ENCODE data around the gene KDM4B.
A peak's percentile ranks its signal among the peaks of the same experiment; 100 is the strongest.
"Not testable (repeated sequence)": the region's sequence is repeated elsewhere in the genome, so short reads cannot be mapped to it uniquely, and the experiment has no call there.

The KDM4B gene

DNA sequence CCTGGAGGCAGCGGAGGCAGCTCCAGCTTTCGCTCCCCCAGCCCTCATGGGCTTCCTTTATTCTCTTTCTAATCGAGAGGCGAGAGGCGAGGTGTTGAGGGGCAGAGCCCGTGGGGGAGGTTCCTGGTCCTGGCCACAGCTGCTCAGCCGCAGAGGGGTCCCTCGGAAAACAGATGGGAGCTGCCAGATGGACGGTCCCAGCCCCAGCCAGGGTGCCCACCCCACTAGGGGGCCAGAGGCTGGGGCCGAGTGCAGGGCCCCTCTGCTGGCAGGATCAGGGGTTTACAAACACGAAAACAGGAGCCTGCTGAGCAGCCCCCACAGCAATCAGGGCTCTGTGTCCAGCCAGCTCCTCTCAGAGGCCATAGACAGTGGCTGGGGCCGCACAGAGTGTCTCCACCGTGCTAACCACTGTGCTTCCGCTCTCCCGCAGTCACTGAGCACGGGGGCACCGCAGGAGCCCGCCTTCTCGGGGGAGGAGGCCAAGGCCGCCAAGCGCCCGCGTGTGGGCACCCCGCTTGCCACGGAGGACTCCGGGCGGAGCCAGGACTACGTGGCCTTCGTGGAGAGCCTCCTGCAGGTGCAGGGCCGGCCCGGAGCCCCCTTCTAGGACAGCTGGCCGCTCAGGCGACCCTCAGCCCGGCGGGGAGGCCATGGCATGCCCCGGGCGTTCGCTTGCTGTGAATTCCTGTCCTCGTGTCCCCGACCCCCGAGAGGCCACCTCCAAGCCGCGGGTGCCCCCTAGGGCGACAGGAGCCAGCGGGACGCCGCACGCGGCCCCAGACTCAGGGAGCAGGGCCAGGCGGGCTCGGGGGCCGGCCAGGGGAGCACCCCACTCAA, 182.2 kb downstream of the KDM4B start:
- DNase-seq (ENCODE audit: low spot score): no peak

DNA sequence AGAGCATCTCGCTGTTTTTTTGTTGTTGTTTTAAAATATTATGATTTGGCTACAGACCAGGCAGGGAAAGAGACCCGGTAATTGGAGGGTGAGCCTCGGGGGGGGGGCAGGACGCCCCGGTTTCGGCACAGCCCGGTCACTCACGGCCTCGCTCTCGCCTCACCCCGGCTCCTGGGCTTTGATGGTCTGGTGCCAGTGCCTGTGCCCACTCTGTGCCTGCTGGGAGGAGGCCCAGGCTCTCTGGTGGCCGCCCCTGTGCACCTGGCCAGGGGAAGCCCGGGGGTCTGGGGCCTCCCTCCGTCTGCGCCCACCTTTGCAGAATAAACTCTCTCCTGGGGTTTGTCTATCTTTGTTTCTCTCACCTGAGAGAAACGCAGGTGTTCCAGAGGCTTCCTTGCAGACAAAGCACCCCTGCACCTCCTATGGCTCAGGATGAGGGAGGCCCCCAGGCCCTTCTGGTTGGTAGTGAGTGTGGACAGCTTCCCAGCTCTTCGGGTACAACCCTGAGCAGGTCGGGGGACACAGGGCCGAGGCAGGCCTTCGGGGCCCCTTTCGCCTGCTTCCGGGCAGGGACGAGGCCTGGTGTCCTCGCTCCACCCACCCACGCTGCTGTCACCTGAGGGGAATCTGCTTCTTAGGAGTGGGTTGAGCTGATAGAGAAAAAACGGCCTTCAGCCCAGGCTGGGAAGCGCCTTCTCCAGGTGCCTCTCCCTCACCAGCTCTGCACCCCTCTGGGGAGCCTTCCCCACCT, 183.3 kb downstream of the KDM4B start:
- no peak for DNase-seq (ENCODE audit: low spot score)

DNA sequence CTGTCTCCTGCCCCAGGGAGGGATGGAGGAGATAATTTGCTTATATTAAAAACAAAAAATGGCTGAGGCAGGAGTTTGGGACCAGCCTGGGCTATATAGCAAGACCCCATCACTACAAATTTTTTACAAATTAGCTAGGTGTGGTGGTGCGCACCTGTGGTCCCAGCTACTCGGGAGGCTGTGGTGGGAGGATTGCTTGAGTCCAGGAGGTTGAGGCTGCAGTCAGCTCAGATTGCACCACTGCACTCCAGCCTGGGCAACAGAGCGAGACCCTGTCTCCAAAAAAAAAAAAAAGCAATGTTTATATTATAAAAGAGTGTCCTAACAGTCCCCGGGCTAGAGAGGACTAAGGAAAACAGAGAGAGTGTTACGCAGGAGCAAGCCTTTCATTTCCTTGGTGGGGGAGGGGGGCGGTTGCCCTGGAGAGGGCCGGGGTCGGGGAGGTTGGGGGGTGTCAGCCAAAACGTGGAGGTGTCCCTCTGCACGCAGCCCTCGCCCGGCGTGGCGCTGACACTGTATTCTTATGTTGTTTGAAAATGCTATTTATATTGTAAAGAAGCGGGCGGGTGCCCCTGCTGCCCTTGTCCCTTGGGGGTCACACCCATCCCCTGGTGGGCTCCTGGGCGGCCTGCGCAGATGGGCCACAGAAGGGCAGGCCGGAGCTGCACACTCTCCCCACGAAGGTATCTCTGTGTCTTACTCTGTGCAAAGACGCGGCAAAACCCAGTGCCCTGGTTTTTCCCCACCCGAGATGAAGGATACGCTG, 184.0 kb downstream of the KDM4B start:
- no peak for DNase-seq (ENCODE audit: low spot score)

DNA sequence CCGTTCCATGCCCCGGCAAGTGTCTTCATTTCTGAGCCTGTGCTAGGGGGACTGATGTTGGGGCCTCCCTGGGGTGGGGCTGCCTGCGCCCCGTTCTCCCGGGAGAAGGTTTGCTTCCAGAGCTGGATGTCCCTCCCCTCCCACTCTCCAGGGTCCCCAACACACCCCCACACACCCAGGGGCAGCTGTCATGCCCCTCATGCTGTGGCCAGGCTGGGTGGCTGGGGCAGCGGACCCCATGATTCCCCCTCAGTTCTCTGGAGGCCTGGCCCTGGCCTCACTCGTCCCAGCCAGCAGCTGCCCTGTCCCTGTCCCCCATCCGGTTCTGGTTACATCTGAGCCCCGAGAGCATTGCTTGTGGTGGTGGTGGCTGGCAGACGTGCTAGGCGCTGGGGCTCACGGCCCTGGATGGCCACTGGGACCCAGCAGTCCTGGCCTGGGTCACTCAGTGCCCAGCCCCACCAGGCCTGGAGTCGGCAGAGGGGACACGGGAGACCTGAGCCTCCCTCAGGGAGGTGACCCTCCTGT, 184.8 kb downstream of the KDM4B start:
- no peak for DNase-seq (ENCODE audit: low spot score)

DNA sequence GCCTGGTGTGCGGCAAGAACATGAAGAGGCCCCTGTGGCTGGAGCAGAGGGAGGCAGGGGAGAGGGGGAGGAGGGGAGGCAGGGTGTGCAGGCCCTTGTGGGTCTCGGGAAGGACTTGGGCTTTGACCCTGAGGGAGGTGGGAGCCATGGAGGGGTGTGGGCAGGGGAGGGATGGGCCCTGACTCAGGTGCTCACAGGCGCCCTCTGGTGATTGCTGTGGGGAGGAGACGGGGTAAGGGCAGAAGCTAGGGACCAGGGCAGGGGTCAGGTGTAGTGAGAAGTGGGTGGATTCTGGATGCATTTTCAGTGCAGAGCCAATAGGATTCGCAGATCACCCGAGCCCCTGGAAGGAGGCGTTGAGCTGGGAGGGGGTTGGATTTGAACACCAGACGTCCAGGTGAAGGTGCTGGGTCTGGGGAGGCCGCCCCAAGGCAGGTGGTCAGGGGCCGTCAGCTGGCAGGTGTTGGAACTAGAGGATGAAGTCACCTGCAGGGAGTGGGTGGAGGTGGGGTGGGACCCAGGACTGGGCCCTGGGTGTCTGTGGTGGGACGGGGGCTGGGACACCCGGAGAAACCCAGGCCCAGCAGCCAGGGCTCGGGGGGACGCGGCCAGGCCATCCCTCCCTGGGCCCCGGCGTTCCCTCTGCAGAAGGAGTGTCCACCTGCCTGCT, 185.4 kb downstream of the KDM4B start:
- peak; percentile 11 for DNase-seq (ENCODE audit: low spot score)

DNA sequence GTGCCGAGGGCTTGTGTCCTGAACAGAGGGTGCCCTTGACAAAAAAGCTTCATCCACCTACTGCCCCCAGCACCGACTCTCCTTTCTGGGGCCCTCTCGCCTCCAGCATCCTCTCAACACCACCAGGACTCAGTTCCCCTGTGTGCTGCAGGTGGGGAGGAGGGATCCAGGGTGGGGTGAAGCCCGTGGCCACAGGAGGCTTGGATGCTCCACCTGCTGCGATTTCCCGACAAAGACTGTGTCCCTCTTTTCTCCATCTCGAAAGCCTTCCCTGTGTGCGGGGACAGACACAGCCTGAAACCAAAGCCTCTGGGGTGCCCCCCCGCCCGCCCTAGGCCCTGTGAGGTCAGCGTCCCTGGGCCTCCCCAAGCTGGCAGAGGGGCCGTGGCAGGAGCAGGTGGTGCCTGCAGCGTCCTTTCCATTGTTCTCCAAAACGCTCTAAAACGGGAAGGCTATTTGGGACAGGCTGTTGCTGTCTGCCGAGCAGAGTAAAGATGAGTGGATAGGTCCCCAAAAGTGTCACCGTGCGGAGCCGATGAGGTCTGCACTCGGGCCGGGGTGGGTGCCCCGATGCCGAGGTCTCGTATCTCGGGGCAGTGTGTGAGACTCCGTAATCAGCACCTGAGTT, 186.0 kb downstream of the KDM4B start:
- no peak for DNase-seq (ENCODE audit: low spot score)

DNA sequence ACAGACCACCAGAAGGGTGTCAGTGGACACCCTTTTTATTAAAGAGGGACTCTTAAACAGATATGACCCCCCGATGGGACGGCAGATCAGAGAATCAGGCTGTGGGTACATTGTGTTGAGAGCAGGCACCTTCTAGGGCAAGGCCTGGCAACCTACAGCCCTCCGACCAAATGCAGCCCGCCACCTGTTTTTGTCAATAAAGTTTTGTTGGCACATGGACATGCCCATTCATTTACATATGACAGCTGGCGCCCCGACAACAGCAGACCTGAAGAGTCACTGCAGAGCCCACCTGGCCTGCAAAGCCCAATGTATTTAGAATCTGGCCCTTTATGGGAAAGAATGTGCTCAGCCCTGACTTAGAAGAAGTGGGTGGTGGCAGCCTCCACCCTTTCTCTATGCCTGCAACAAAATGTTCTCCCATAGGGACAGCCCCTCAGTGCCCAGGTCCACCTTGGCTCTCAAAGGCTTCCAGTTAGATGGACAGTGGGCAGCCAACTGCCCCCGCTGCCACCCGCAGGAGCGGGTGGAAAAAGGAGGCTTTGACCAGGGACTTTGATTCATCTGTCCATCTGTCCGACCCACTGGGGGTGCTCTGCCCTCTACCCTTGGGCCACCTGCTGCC, 186.8 kb downstream of the KDM4B start:
- no peak for DNase-seq (ENCODE audit: low spot score)

DNA sequence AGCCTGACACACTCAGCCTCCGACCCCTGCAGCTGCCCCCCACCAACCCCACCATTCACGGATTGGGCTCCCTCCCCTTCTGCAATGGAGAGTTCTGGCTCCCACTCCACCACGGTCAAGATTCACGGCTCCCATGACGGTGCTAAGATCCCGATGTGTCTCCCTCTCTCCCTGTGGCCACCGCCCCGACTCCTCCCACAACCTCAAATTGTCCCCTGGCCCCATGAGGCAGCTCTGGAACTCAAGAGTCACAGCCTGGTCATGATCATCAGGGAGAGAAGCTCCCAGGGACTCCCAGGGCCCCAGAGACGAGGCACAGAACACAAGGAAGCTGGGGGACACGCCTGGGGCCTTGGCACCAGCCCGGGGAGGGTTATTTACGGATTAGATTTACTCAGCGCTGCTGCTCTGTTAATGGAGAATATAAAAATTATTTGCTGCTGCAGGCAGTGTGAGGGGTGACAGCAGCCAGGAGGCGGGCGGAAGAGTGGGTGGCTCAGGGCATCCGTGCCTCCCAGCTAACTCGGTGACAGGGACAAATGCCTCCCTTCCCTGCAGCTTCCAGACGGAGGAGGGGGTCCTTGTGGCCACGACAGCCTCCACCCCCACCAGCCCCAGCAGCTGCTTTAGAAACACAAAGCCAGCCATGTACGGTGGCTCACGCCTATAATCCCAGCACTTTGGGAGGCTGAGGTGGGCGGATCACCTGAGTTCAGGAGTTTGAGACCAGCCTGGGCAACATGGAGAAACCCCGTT, 187.5 kb downstream of the KDM4B start:
- no peak for DNase-seq (ENCODE audit: low spot score)

DNA sequence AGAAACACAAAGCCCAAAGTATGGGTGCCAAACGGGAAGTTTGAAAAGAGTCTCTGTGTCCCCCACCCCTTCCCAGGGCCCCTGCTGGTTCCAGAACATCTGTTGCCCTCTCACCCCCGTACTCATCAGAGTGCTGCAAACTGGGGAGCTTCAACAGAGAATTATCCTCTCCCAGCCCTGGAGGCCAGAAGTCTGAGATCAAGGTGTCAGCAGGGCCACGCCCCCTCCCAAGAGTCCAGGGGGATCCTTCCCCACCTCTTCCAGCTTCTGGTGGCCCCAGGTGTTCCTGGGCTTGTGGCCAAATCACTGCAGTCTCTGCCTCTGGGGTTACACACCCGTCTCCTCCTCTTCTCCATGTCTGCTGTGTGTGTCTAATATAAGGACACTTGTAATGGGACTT, 188.3 kb downstream of the KDM4B start:
- DNase-seq (ENCODE audit: low spot score): no peak

DNA sequence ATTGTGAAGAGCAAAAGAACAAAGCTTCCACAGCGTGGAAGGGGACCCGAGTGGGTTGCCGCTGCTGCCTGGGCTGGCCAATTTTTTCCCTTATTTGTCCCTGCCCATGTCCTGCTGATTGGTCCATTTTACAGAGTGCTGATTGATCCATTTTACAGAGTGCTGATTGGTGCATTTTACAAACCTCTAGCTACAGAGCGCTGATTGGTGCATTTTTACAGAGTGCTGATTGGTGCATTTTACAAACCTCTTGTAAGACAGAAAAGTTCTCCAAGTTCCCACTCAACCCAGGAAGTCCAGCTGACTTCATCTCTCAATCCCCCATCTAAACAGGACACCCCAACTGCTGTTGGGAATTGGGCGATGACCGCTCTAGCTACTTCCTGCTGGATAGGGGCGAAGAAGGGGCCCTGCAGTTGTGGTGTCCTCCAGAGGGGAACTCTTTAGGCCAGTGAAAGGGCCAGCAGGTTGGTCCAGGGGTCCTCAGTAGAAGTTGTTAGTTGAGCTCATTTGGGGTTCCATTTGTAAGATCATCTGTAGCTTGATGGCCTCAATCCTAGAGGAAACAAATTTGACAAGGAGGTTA, 189.7 kb downstream of the KDM4B start:
- not testable (repeated sequence) for DNase-seq (ENCODE audit: low spot score)

DNA sequence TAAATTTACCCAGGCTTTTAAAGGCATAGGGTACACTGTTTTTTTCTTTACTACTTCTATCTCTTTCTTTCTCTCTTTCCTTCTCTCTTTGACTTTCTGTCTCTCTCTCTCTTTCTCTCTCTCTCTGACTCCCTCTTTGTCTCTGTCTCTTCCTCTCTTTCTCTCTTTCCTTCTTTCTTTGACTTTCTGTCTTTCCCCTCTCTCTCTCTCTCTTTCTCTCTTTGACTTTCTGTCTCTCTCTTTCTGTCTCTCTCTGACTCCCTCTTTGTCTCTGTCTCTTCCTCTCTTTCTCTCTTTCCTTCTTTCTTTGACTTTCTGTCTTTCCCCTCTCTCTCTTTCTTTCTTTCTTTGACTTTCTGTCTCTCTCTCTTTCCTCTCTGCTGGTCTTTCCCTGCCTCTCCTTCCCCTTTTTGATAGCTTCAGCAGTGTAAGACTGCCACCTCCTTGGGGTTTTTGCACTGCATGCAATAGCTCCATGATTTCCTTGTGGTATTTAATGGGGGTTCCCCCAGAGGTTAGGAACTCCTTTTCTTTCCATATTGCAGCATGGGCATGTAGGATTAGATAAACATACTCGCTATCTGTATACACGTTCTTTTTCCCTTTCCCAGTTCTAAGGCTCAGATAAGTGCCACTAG, 191.4 kb downstream of the KDM4B start:
- not testable (repeated sequence) for DNase-seq (ENCODE audit: low spot score)

DNA sequence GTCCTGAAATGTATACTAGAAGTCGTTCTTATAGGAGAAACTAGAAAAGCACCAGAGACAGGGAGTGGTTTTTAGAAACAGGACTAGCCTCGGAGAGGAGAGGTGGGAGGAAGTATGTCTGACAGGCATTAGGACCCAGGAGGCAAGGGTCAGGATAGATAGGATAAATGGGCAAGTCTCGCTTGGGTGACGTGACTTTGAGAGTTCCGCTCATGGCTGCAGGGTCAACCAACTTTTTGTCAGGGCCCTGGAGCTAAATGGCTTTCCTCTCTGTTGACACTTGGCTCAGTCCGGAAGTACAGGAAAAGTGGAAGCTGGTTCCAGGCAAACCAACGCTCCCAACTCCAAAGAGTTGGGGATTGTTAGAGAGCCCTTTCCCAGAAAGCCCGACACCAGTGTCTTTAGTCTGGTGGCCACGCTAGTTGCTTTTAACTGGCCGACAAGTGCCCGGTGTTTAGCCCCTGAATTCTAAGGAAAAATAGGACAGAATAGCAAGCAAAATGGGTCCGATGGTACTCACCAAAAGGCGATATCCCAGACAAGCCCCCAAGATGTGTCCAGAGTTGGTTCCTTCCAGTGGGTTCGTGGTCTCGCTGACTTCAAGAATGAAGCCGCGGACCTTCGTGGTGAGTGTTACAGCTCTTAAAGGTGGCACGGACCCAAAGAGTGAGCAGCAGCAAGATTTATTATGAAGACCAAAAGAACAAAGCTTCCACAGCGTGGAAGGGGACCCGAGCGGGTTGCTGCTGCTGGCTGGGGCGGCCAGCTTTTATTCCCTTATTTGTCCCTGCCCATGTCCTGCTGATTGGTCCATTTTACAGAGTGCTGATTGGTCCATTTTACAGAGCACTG, 196.2 kb downstream of the KDM4B start:
- DNase-seq (ENCODE audit: low spot score): not testable (repeated sequence)

DNA sequence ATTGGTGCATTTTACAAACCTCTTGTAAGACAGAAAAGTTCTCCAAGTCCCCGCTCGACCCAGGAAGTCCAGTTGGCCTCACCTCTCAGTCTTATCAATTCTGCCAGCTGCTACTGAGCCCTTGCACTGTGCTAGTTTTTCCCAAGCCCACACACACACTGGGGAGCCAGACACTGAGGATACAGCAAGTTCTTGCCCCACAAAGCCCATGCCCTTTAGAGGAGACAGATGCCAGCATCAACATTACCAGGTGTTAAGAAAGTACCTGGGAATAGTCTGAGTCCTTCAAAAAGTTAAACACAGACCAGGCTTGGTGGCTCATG, 196.7 kb downstream of the KDM4B start:
- DNase-seq (ENCODE audit: low spot score): no peak

DNA sequence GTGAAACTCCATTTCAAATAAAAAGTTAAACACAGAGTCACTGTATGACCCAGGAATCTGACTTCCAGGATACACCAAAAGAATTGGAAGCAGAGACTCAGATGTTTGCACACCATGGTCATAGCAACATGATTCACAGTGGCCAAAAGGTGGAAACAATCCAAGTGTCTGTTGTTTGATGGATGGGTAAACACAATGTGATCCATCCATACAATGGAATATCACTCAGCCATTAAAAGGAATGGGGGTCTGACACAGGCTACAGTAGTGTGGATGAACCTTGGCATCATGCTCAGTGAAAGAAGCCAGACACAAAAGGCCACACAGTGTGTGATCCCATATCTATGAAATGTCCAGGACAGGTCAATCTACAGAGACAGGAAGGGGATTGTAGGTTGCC, 197.3 kb downstream of the KDM4B start:
- DNase-seq (ENCODE audit: low spot score): peak; percentile 14

DNA sequence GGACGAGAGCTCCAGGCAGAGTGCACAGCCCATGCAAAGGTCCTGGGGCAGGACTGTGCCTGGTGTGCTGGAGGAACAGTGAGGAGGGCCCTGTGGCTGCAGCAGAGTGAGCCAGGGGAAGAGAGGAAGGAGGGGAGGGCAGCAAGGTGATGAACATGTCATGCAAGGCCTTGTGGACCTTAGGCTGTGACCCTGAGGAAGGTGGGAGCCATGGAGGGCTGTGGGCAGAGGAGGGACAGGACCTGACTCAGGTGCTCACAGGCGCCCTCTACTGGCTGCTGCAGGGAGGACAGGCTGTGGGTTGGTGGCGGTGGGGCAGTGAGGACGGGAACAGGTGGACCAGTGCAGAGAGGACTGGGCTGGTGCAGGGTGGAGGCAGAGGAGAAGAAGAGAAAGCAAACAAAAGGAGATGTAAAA, 201.4 kb downstream of the KDM4B start:
- DNase-seq (ENCODE audit: low spot score): no peak

DNA sequence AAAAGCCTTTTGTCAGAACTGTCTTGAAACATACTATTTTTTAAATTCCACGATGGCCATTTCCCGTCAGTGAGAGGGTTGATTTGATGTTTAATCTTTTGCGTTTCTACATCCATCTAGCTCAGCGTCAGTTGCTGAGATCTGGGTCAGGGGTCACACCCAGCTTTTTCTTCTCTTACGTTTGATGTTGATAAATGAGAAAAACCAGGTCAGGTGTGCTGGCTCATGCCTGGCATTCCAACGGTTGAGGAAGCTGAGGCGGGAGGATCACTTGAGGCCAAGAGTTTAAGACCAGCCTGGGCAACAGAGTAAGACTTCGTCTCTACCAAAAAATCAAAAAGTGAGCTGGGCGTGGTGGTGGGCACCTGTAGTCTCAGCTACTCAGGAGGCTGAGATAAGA, 202.8 kb downstream of the KDM4B start:
- DNase-seq (ENCODE audit: low spot score): no peak

DNA sequence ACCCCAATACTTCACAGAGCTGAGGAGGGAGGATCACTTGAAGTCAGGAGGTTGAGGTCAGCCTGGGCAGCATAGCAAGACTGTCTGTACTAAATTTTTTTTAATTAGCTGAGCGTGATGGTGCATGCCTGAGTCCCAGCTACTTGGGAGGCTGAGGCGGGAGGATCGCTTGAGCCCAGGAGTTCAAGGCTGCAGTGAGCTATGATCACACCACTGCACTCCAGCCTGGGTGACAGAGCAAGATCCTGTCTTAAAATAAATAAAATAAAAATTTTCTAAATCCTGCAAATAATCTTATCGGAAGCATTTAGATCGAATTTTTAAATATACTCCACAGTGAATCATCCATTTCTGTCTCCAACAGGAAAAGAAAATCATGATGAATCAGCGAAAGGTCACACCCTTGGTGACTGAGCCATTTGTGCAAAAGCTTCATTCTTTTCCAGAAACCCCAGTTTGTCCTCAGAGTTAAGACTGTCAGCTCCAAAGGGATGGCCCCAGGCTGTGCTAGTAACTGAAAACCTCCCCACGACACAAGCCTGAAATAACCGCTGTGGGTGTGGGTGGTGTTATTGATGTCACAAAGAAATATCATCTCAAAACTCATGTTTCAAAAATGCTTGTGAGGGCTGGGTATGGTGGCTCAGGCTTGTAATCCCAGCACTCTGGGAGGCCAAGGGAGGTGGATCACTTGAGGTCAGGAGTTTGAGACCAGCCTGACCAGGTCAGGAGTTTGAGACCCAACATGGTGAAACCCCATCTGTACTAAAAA, 204.1 kb downstream of the KDM4B start:
- DNase-seq (ENCODE audit: low spot score): peak; percentile 91

DNA sequence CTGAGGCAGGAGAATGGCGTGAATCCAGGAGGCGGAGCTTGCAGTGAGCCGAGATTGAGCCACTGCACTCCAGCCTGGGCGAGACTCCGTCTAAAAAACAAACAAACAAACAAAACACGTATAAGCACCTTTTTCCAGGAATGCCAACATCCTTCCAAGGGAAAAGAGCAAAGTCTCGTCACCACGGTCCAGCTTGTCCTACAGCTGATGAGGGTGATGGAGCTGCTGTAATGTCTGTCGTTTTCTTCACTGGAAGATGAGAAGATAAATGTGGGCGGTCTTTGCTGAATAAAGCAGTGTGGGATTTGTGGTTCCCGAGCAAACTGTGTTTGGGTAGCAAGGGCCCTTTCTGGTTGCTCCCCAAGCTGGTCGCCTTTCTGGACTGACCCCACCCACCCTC, 205.1 kb downstream of the KDM4B start:
- no peak for DNase-seq (ENCODE audit: low spot score)

Measured in kidney capillary endothelial cell (primary cell).